Measurements from ENCODE around the gene C3orf18.
"Not testable (repeated sequence)": the region's sequence is repeated elsewhere in the genome, so short reads cannot be mapped to it uniquely, and the experiment has no call there.

The C3orf18 gene

GRCh38 chr3:50519471-50520089 is 48.0 kb downstream of the C3orf18 start:
- peak; percentile 68 to 74 for DNase-seq

- DNase-seq: no peak
Observed at GRCh38 chr3:50518436-50518835, 49.1 kb downstream of the C3orf18 start.

- DNase-seq: no peak
Observed at GRCh38 chr3:50517721-50518206, 49.8 kb downstream of the C3orf18 start.

- DNase-seq: no peak
Observed at GRCh38 chr3:50516440-50516871, 51.1 kb downstream of the C3orf18 start.

- DNase-seq: peak in 1 of 2 donors; percentile 22
Observed at GRCh38 chr3:50515565-50516439, 51.7 kb downstream of the C3orf18 start.

GRCh38 chr3:50512908-50513307 is 54.6 kb downstream of the C3orf18 start:
- DNase-seq: not testable (repeated sequence)

- DNase-seq: no peak
Observed at GRCh38 chr3:50512131-50512530, 55.4 kb downstream of the C3orf18 start.

- DNase-seq: no peak
Observed at GRCh38 chr3:50510325-50510724, 57.2 kb downstream of the C3orf18 start.

GRCh38 chr3:50509715-50510114 is 57.8 kb downstream of the C3orf18 start:
- no peak for DNase-seq

- DNase-seq: no peak
Observed at GRCh38 chr3:50508821-50509220, 58.7 kb downstream of the C3orf18 start.
